ENCODE measurements around the gene GRIN2C.

DNA sequence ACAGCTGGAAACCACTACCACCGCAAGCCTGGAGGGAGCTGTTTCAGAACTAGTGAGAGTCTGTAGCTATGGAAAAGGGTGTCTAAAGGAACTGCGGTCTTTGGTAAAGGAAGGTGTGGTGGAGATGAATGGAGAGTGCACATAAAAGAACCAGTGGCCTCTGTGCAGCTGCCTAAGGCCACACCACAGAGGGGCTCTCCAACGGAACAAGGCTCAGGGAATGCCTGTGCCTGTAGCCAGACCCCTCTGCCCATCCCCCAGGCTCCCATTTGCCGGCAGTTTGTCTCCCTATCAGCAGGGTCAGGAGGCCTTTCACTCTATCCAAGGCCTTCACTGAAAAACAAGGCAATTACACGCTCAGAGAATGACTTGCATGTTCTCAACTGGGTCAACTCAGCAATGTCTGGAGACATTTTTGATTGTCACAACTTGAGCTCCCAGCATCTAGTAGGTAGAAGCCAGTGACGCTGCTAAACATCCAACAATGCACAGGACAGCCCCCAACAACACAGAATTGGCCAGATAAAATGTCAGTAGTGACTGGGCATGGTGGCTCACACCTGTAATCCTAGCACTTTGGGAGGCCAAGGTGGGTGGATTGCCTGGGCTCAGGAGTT lies 16.4 kb upstream of the GRIN2C start:
- no peak for TF ChIP-seq EZH2 (IDR thresholded peaks at IDR 0.05; ENCODE audit: low read depth)
- TF ChIP-seq, protein P1, sequence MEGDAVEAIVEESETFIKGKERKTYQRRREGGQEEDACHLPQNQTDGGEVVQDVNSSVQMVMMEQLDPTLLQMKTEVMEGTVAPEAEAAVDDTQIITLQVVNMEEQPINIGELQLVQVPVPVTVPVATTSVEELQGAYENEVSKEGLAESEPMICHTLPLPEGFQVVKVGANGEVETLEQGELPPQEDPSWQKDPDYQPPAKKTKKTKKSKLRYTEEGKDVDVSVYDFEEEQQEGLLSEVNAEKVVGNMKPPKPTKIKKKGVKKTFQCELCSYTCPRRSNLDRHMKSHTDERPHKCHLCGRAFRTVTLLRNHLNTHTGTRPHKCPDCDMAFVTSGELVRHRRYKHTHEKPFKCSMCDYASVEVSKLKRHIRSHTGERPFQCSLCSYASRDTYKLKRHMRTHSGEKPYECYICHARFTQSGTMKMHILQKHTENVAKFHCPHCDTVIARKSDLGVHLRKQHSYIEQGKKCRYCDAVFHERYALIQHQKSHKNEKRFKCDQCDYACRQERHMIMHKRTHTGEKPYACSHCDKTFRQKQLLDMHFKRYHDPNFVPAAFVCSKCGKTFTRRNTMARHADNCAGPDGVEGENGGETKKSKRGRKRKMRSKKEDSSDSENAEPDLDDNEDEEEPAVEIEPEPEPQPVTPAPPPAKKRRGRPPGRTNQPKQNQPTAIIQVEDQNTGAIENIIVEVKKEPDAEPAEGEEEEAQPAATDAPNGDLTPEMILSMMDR (conservative IDR thresholded peaks at IDR 0.05): no peak

All from PC-9 (cell line).